Loucy (cell line): ENCODE results near the gene TMCC2.

ENCODE experiments used
- H2AFZ ChIP-seq: fragments of 200-600 bp; sonication (generic); 2 replicates; pipeline ENCODE4 v1.6.0; 2016; ENCODE audit warnings: antibody characterized with exemption, mild to moderate bottlenecking, low read length, moderate library complexity
- H3F3A ChIP-seq: fragments of 200-600 bp; 2 replicates; pipeline ENCODE4 v1.6.0; 2016; ENCODE audit warnings: antibody characterized with exemption, low read depth, mild to moderate bottlenecking
- H3K27me3 ChIP-seq: fragments of 200-600 bp; sonication (generic); 2 replicates; pipeline ENCODE4 v1.6.1; 2014; ENCODE audit warnings: low read length, mild to moderate bottlenecking; ENCODE audit not compliant: insufficient read depth, poor library complexity, severe bottlenecking
- H3K36me3 ChIP-seq: fragments of 200-600 bp; sonication (generic); 2 replicates; pipeline ENCODE4 v1.6.1; 2016; ENCODE audit warnings: low read length; ENCODE audit not compliant: insufficient read depth
- H3K4me1 ChIP-seq: fragments of 200-600 bp; sonication (generic); 2 replicates; pipeline ENCODE4 v1.5.1; 2014; ENCODE audit warnings: low read length, mild to moderate bottlenecking; ENCODE audit not compliant: insufficient read depth, poor library complexity, severe bottlenecking
- H3K4me2 ChIP-seq: fragments of 200-600 bp; sonication (generic); 2 replicates; pipeline ENCODE4 v1.6.0; 2014; ENCODE audit warnings: antibody characterized with exemption, low read length, low read depth, mild to moderate bottlenecking; ENCODE audit not compliant: poor library complexity, severe bottlenecking
- H3K4me3 ChIP-seq: fragments of 200-600 bp; sonication (generic); 2 replicates; pipeline ENCODE4 v1.5.1; 2014; ENCODE audit warnings: low read length, mild to moderate bottlenecking, mixed read lengths; ENCODE audit not compliant: poor library complexity, severe bottlenecking
- H3K79me2 ChIP-seq: fragments of 200-600 bp; sonication (generic); 2 replicates; pipeline ENCODE4 v1.6.1; 2014; ENCODE audit warnings: low read length; ENCODE audit not compliant: insufficient read depth
- H3K9ac ChIP-seq: fragments of 200-600 bp; sonication (generic); 2 replicates; pipeline ENCODE4 v1.6.0; 2014; ENCODE audit warnings: mild to moderate bottlenecking, low read depth, low read length, moderate library complexity; ENCODE audit not compliant: poor library complexity, severe bottlenecking
- H3K9me2 ChIP-seq: fragments of 200-600 bp; sonication (generic); replicated peaks from 2 replicates; pipeline ENCODE4 v1.6.1; 2016; ENCODE audit warnings: low read depth, low read length, mixed read lengths
- H3K9me3 ChIP-seq: fragments of 200-600 bp; sonication (generic); 2 replicates; pipeline ENCODE4 v1.6.1; 2014; ENCODE audit warnings: mild to moderate bottlenecking, antibody characterized with exemption, low read length, low read depth; ENCODE audit not compliant: insufficient read depth
- H4K20me1 ChIP-seq: fragments of 200-600 bp; sonication (generic); 2 replicates; pipeline ENCODE4 v1.6.0; 2014; ENCODE audit warnings: antibody characterized with exemption, low read length, mild to moderate bottlenecking; ENCODE audit not compliant: insufficient read depth, poor library complexity, severe bottlenecking
- CTCF ChIP-seq: fragments of 200-600 bp; sonication (generic); conservative IDR thresholded peaks from 2 replicates; pipeline ENCODE4 v1.5.1; 2014; ENCODE audit warnings: mild to moderate bottlenecking, antibody characterized with exemption, low read length
- EZH2phosphoT487 ChIP-seq: fragments of 200-600 bp; IDR thresholded peaks from 2 replicates; pipeline ENCODE4 v1.6.1; 2018; ENCODE audit warnings: antibody characterized with exemption, mild to moderate bottlenecking, moderate library complexity, borderline replicate concordance

Gene TMCC2

GRCh38 chr1:205224736-205225135 lies 3.0 kb upstream of the TMCC2 start:
- no peaks in the 10 kb centered on the region for H3K79me2 ChIP-seq
- H3K4me2 ChIP-seq = no peak overlapping the region
- no peak for TF ChIP-seq CTCF
- TF ChIP-seq EZH2phosphoT487 = no peak
- H3K4me3 ChIP-seq = no peak overlapping the region
- no peaks in the 10 kb centered on the region for H3K36me3 ChIP-seq
- H3K9me2 ChIP-seq = no peaks in the 10 kb centered on the region
- no peaks in the 10 kb centered on the region for H3K27me3 ChIP-seq
- no peaks in the 10 kb centered on the region for H3K9me3 ChIP-seq
- H4K20me1 ChIP-seq = no peaks in the 10 kb centered on the region
- no peak overlapping the region for H3K9ac ChIP-seq
- no peak overlapping the region for H2AFZ ChIP-seq
- H3K4me1 ChIP-seq = peaks cover 18% of the 10 kb centered on the region
- H3F3A ChIP-seq = no peaks in the 10 kb centered on the region

GRCh38 chr1:205225901-205226765 lies 1.6 kb upstream of the TMCC2 start:
- no peaks in the 10 kb centered on the region for H3K9me2 ChIP-seq
- no peaks in the 10 kb centered on the region for H3F3A ChIP-seq
- H3K27me3 ChIP-seq = no peaks in the 10 kb centered on the region
- no peaks in the 10 kb centered on the region for H4K20me1 ChIP-seq
- H3K36me3 ChIP-seq = no peaks in the 10 kb centered on the region
- H2AFZ ChIP-seq = no peak overlapping the region
- no peaks in the 10 kb centered on the region for H3K79me2 ChIP-seq
- H3K9ac ChIP-seq = no peak overlapping the region
- no peak overlapping the region for H3K4me2 ChIP-seq
- no peaks in the 10 kb centered on the region for H3K9me3 ChIP-seq
- no peak overlapping the region for H3K4me3 ChIP-seq
- peaks cover 30% of the 10 kb centered on the region for H3K4me1 ChIP-seq
- TF ChIP-seq EZH2phosphoT487 = no peak
- no peak for TF ChIP-seq CTCF

- Histone ChIP-seq H3K9me3 (no peaks in the 10 kb centered on the region), H3K9me2 (no peaks in the 10 kb centered on the region), H3K4me1 (peaks cover 30% of the 10 kb centered on the region), H3K79me2 (no peaks in the 10 kb centered on the region), H3K36me3 (no peaks in the 10 kb centered on the region), H3K4me2 (peak overlapping the region; percentile 92), H2AFZ (peak overlapping the region; percentile 96), H4K20me1 (no peaks in the 10 kb centered on the region), H3K27me3 (no peaks in the 10 kb centered on the region), H3F3A (no peaks in the 10 kb centered on the region), H3K9ac (peak overlapping the region; percentile 57), H3K4me3 (peak overlapping the region; percentile 80)
- TF ChIP-seq EZH2phosphoT487 = no peak
These were observed 720 bp upstream of the TMCC2 start for GRCh38 chr1:205226868-205227583.
